SK-N-SH (cell line): ENCODE data around the gene ATP13A4. TPM values are rescaled to one million over a fixed set of nuclear protein-coding genes. Genes with fewer than 3 reads are reported as not detected.

Experiments
- CTCF ChIA-PET: fragments of 300-600, 350-600 bp; formaldehyde crosslinking; extraction: SDS; loops from one replicate; lab custom pipeline; 2021; lab: Yijun Ruan, JAX
- POLR2A ChIA-PET: fragments of 350-600 bp; sonication (Branson Sonifier 250); formaldehyde crosslinking; extraction: SDS; loops from one replicate; lab custom pipeline; 2020; ENCODE audit warnings: antibody characterized with exemption, inconsistent platforms; lab: Yijun Ruan, JAX
- DNase-seq: peaks from one replicate; pipeline ENCODE4 v3.0.0; 2012
- H2AFZ ChIP-seq: fragments of 200-600 bp; sonication (generic); 2 replicates; pipeline ENCODE4 v1.8.1; 2016; ENCODE audit warnings: antibody characterized with exemption, mild to moderate bottlenecking, low read depth
- H3F3A ChIP-seq: fragments of 200-600 bp; sonication (generic); replicated peaks from 2 replicates; pipeline ENCODE3; 2016; ENCODE audit warnings: antibody characterized with exemption, mild to moderate bottlenecking; ENCODE audit not compliant: insufficient read depth
- H3K27ac ChIP-seq, 2 experiments: fragments of 200-500 bp in 1 of 2; fragments of 200-600 bp in 1 of 2; sonication (Bioruptor generic) in 1 of 2; sonication (generic), shearing (Covaris generic) in 1 of 2; 2 replicates each; pipeline versions ENCODE4 v1.5.1 to v1.6.1; 2014 to 2016; ENCODE audit warnings: low read depth in 2 of 2, inconsistent platforms in 1 of 2, low read length in 1 of 2, mild to moderate bottlenecking in 1 of 2, mixed read lengths in 1 of 2
- H3K27me3 ChIP-seq: fragments of 200-600 bp; sonication (generic), shearing (Covaris generic); 2 replicates; pipeline ENCODE4 v1.6.1; 2016; ENCODE audit warnings: mixed run types; ENCODE audit not compliant: insufficient read depth
- H3K36me3 ChIP-seq, 2 experiments: fragments of 200-500 bp in 1 of 2; fragments of 200-600 bp in 1 of 2; sonication (Bioruptor generic) in 1 of 2; sonication (generic) in 1 of 2; replicated peaks in 1 of 2; 2 replicates each; pipeline versions ENCODE3 to v1.5.1; 2014 to 2016; ENCODE audit warnings: low read length in 1 of 2, mild to moderate bottlenecking in 1 of 2; ENCODE audit not compliant: insufficient read depth in 2 of 2, control insufficient read depth in 1 of 2
- H3K4me1 ChIP-seq, 2 experiments: fragments of 200-500 bp in 1 of 2; fragments of 200-600 bp in 1 of 2; sonication (Bioruptor generic) in 1 of 2; sonication (generic), shearing (Covaris generic) in 1 of 2; 2 replicates each; pipeline versions ENCODE4 v1.5.1 to v1.6.1; 2014 to 2016; ENCODE audit warnings: low read depth in 1 of 2, low read length in 1 of 2, mixed run types in 1 of 2; ENCODE audit not compliant: insufficient read depth in 2 of 2, control insufficient read depth in 1 of 2
- H3K4me2 ChIP-seq: fragments of 200-600 bp; sonication (generic), shearing (Covaris generic); 2 replicates; pipeline ENCODE4 v1.6.1; 2017; ENCODE audit warnings: mixed run types
- H3K4me3 ChIP-seq, 2 experiments: fragments of 200-500 bp in 1 of 2; fragments of 200-600 bp in 1 of 2; sonication (Bioruptor generic) in 1 of 2; sonication (generic), shearing (Covaris generic) in 1 of 2; 2 replicates each; pipeline versions ENCODE4 v1.5.1 to v1.8.1; 2014 to 2016; ENCODE audit warnings: low read depth in 2 of 2, inconsistent platforms in 1 of 2, low read length in 1 of 2, mild to moderate bottlenecking in 1 of 2, mixed read lengths in 1 of 2, moderate library complexity in 1 of 2
- H3K79me2 ChIP-seq: fragments of 200-600 bp; sonication (generic); 2 replicates; pipeline ENCODE4 v1.8.1; 2017; ENCODE audit warnings: mild to moderate bottlenecking; ENCODE audit not compliant: insufficient read depth
- H3K9ac ChIP-seq: fragments of 200-600 bp; sonication (generic); 2 replicates; pipeline ENCODE4 v1.6.1; 2017; ENCODE audit warnings: mixed run types
- H3K9me2 ChIP-seq: fragments of 200-600 bp; sonication (generic); 2 replicates; pipeline ENCODE4 v1.6.1; 2017; ENCODE audit warnings: mixed run types
- H3K9me3 ChIP-seq: fragments of 200-600 bp; sonication (generic); 2 replicates; pipeline ENCODE4 v1.6.1; 2017; ENCODE audit warnings: mixed run types, mild to moderate bottlenecking, moderate library complexity
- H4K20me1 ChIP-seq: fragments of 200-600 bp; sonication (generic); 2 replicates; pipeline ENCODE4 v1.6.1; 2017; ENCODE audit warnings: mild to moderate bottlenecking, mixed run types; ENCODE audit not compliant: insufficient read depth
- CHD2 ChIP-seq: fragments of 150-350 bp; IDR thresholded peaks from 2 replicates; pipeline ENCODE4 v1.6.1; 2018; ENCODE audit warnings: low read length; ENCODE audit not compliant: partially characterized antibody
- EP300 ChIP-seq, 2 experiments: IDR thresholded peaks; 2 replicates each; pipeline versions ENCODE4 v1.4.0 to v1.6.1; 2012; ENCODE audit warnings: borderline replicate concordance in 1 of 2, low read depth in 1 of 2, low read length in 1 of 2
- FOXM1 ChIP-seq: IDR thresholded peaks from 2 replicates; pipeline ENCODE4 v1.4.0; 2012; ENCODE audit warnings: low read depth, mild to moderate bottlenecking
- GATA2 ChIP-seq: sonication (generic); formaldehyde crosslinking; IDR thresholded peaks from 2 replicates; pipeline ENCODE4 v1.5.0; 2020; ENCODE audit warnings: mild to moderate bottlenecking, missing genetic modification reagents
- JUND ChIP-seq: IDR thresholded peaks from 2 replicates; pipeline ENCODE4 v1.4.0; 2012
- MEF2A ChIP-seq: IDR thresholded peaks from 2 replicates; pipeline ENCODE4 v1.4.0; 2012; ENCODE audit warnings: low read depth, borderline replicate concordance
- POLR2AphosphoS5 ChIP-seq: IDR thresholded peaks from 2 replicates; pipeline ENCODE4 v1.6.1; 2012; ENCODE audit warnings: low read depth, low read length
- RAD21 ChIP-seq: IDR thresholded peaks from 2 replicates; pipeline ENCODE4 v1.6.1; 2012; ENCODE audit warnings: mild to moderate bottlenecking, low read length
- RFX5 ChIP-seq: IDR thresholded peaks from 2 replicates; pipeline ENCODE4 v1.6.1; 2012; ENCODE audit warnings: mild to moderate bottlenecking, improper control_type of control experiment, low read length
- SMC3 ChIP-seq: IDR thresholded peaks from 2 replicates; pipeline ENCODE4 v1.6.1; 2012; ENCODE audit warnings: low read depth, low read length, improper control_type of control experiment
- TAF1 ChIP-seq: IDR thresholded peaks from 2 replicates; pipeline ENCODE4 v1.6.1; 2012; ENCODE audit warnings: low read depth, mild to moderate bottlenecking, low read length, moderate library complexity, borderline replicate concordance
- TCF12 ChIP-seq: IDR thresholded peaks from 2 replicates; pipeline ENCODE4 v1.4.0; 2012
- YY1 ChIP-seq: IDR thresholded peaks from 2 replicates; pipeline ENCODE4 v1.4.0; 2012; ENCODE audit warnings: low read depth, mild to moderate bottlenecking
- polyA plus RNA-seq, 3 experiments: library from polyadenylated mRNA; depleted of rRNA; stranded (reverse); fragments of >200 nt; gene quantifications; 2 replicates each; pipeline ENCODE4 v1.2.3, GENCODE V29; 2012
- TF ChIP-seq, protein P1 (sequence below): IDR thresholded peaks from 2 replicates; pipeline ENCODE4 v1.4.0; 2012; ENCODE audit warnings: low read depth
- TF ChIP-seq, protein P2 (sequence below): fragments of 150-350 bp; IDR thresholded peaks from 2 replicates; pipeline ENCODE4 v1.6.1; 2017; ENCODE audit warnings: antibody characterized with exemption, low read length, low read depth, borderline replicate concordance
- TF ChIP-seq, protein P3 (sequence below): IDR thresholded peaks from 2 replicates; pipeline ENCODE4 v1.4.0; 2012; ENCODE audit warnings: low read depth, borderline replicate concordance
- TF ChIP-seq, protein P4 (sequence below): fragments of 150-350 bp; IDR thresholded peaks from 2 replicates; pipeline ENCODE4 v1.6.1; 2016; ENCODE audit warnings: mild to moderate bottlenecking, low read depth, low read length

ATP13A4 gene
- polyA plus RNA-seq, 1 of the 3 experiments (the other 2 are of a cell fraction): 0.02 TPM

DNA sequence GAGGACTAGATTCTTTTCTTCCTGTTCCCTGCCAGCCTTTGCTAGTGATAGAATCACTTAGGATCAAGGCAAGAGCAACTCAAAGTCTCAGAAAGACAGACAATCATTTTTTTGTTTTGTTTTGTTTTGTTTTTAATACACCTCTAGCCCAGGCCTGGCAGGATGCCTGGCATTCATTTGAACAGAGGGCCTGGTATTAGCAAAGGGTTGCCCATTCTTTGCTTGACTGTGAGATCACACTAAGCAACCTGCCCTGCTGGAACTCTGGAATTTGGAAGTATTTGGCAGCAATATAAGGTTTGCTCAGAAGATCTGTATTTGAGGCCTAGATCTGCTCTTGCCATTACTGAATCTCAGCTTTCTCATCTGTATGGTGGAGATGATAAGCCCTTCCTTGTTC lies 154.4 kb downstream of the ATP13A4 start:
- TF ChIP-seq GATA2 (CRISPR knock-in tag) (no peak), MEF2A (no peak), POLR2AphosphoS5 (no peak), JUND (no peak), RFX5 (no peak), EP300 (IDR thresholded peaks at IDR 0.05; ENCODE audit: borderline replicate concordance in 1 of 2, low read depth in 1 of 2, low read length in 1 of 2) (no peak), SMC3 (no peak), RAD21 (no peak), TAF1 (no peak), CHD2 (no peak), FOXM1 (no peak), TCF12 (no peak), YY1 (no peak)
- TF ChIP-seq, protein P1, sequence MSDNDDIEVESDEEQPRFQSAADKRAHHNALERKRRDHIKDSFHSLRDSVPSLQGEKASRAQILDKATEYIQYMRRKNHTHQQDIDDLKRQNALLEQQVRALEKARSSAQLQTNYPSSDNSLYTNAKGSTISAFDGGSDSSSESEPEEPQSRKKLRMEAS: no peak
- TF ChIP-seq, protein P2, sequence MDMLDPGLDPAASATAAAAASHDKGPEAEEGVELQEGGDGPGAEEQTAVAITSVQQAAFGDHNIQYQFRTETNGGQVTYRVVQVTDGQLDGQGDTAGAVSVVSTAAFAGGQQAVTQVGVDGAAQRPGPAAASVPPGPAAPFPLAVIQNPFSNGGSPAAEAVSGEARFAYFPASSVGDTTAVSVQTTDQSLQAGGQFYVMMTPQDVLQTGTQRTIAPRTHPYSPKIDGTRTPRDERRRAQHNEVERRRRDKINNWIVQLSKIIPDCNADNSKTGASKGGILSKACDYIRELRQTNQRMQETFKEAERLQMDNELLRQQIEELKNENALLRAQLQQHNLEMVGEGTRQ: no peak
- TF ChIP-seq, protein P3, sequence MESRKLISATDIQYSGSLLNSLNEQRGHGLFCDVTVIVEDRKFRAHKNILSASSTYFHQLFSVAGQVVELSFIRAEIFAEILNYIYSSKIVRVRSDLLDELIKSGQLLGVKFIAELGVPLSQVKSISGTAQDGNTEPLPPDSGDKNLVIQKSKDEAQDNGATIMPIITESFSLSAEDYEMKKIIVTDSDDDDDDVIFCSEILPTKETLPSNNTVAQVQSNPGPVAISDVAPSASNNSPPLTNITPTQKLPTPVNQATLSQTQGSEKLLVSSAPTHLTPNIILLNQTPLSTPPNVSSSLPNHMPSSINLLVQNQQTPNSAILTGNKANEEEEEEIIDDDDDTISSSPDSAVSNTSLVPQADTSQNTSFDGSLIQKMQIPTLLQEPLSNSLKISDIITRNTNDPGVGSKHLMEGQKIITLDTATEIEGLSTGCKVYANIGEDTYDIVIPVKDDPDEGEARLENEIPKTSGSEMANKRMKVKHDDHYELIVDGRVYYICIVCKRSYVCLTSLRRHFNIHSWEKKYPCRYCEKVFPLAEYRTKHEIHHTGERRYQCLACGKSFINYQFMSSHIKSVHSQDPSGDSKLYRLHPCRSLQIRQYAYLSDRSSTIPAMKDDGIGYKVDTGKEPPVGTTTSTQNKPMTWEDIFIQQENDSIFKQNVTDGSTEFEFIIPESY: no peak
- TF ChIP-seq, protein P4, sequence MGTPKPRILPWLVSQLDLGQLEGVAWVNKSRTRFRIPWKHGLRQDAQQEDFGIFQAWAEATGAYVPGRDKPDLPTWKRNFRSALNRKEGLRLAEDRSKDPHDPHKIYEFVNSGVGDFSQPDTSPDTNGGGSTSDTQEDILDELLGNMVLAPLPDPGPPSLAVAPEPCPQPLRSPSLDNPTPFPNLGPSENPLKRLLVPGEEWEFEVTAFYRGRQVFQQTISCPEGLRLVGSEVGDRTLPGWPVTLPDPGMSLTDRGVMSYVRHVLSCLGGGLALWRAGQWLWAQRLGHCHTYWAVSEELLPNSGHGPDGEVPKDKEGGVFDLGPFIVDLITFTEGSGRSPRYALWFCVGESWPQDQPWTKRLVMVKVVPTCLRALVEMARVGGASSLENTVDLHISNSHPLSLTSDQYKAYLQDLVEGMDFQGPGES: no peak
- no peaks in the 10 kb centered on the region for H3K79me2 ChIP-seq
- no peaks in the 10 kb centered on the region for H3K4me1 ChIP-seq
- DNase-seq: no peak
- H3K4me2 ChIP-seq: no peak overlapping the region
- H3K27me3 ChIP-seq: no peaks in the 10 kb centered on the region
- no peaks in the 10 kb centered on the region for H3K36me3 ChIP-seq
- POLR2A ChIA-PET: no interaction called here
- H3K9ac ChIP-seq: no peak overlapping the region
- H4K20me1 ChIP-seq: no peaks in the 10 kb centered on the region
- H2AFZ ChIP-seq: no peak overlapping the region
- H3K9me3 ChIP-seq: no peaks in the 10 kb centered on the region
- no peak overlapping the region for H3K4me3 ChIP-seq
- CTCF ChIA-PET: no interaction called here
- no peaks in the 10 kb centered on the region for H3F3A ChIP-seq
- no peak overlapping the region for H3K27ac ChIP-seq
- no peaks in the 10 kb centered on the region for H3K9me2 ChIP-seq
